Measurements from ENCODE around the gene MPP3.

GRCh38 chr17:43782913-43783680 is 49.8 kb downstream of the MPP3 start:
- TF ChIP-seq CTCF (IDR thresholded peaks at IDR 0.05; ENCODE audit: insufficient read depth, low read length, poor library complexity, severe bottlenecking) (no peak), EZH2phosphoT487 (conservative IDR thresholded peaks at IDR 0.05; ENCODE audit: low read length) (no peak)

All from SU-DHL-6 (cell line).